Measurements from ENCODE around the gene QSOX1. TPM values are rescaled to one million over a fixed set of nuclear protein-coding genes. Genes with fewer than 3 reads are reported as not detected.
A peak's percentile ranks its signal among the peaks of the same experiment; 100 is the strongest.

Gene QSOX1
- total RNA-seq, 1 donor from 2014 or later, result 156 TPM

DNA sequence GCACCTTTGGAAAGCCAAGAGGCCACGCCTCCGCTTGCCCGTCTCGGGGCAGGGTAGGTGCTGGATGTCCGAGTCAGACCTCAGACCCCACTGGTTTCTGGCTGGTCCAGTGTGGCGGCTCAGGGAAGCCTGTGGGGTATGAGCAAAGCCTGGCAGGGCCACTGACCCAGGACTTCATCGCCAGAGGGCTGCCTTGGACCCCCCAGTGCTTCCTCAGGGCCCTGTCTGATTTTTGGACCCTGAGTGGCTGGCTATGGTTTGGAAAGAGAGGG is 95.8 kb downstream of the QSOX1 start:
- Histone ChIP-seq H3K4me3 (ENCODE audit: insufficient read depth, low read depth, low read length) (no peak overlapping the region), H3K4me2 (ENCODE audit: low read length) (no peak overlapping the region), H3K36me3 (ENCODE audit: insufficient read depth, low read length) (no peaks in the 10 kb centered on the region), H3K9ac (ENCODE audit: low read length) (no peak overlapping the region), H3K79me2 (ENCODE audit: insufficient read depth, low read length) (no peaks in the 10 kb centered on the region), H3K4me1 (ENCODE audit: insufficient read depth, low read length) (peaks cover 2% of the 10 kb centered on the region), H3K27me3 (ENCODE audit: insufficient read depth, low read length) (no peaks in the 10 kb centered on the region), H3K27ac (ENCODE audit: low read depth, low read length) (no peak overlapping the region), H2AFZ (ENCODE audit: low read depth, low read length) (no peak overlapping the region), H4K20me1 (ENCODE audit: insufficient read depth, low read length) (no peaks in the 10 kb centered on the region), H3K9me3 (ENCODE audit: insufficient read depth, low read depth, low read length) (no peaks in the 10 kb centered on the region)
- no peak for FAIRE-seq
- Mint-ChIP-seq H3K36me3 (ENCODE audit: low read depth, unreplicated experiment) (no peaks in the 10 kb centered on the region), H3K27ac (ENCODE audit: unreplicated experiment) (no peak overlapping the region), H3K9me3 (ENCODE audit: unreplicated experiment) (peaks cover 2% of the 10 kb centered on the region), H3K27me3 (ENCODE audit: low read depth, unreplicated experiment) (peaks cover 18% of the 10 kb centered on the region), H3K4me3 (ENCODE audit: unreplicated experiment) (no peak overlapping the region), H3K4me1 (ENCODE audit: low read depth, unreplicated experiment) (peaks cover 16% of the 10 kb centered on the region)
- no peak for TF ChIP-seq EZH2 (IDR thresholded peaks at IDR 0.05; ENCODE audit: insufficient read depth, low read length)
- DNase-seq (ENCODE audit: low read depth), result no peak

GRCh38 chr1:180250883-180251509 is 96.3 kb downstream of the QSOX1 start:
- H3K27me3 Mint-ChIP-seq (ENCODE audit: low read depth, unreplicated experiment), result peaks cover 16% of the 10 kb centered on the region
- FAIRE-seq (no peak), DNase-seq (ENCODE audit: low read depth) (no peak)
- no peak overlapping the region for H3K27ac Mint-ChIP-seq (ENCODE audit: unreplicated experiment)
- Histone ChIP-seq H2AFZ (ENCODE audit: low read depth, low read length) (no peak overlapping the region), H3K4me3 (ENCODE audit: insufficient read depth, low read depth, low read length) (no peak overlapping the region), H3K36me3 (ENCODE audit: insufficient read depth, low read length) (no peaks in the 10 kb centered on the region), H3K9me3 (ENCODE audit: insufficient read depth, low read depth, low read length) (no peaks in the 10 kb centered on the region), H3K4me1 (ENCODE audit: insufficient read depth, low read length) (peaks cover 2% of the 10 kb centered on the region), H3K27ac (ENCODE audit: low read depth, low read length) (no peak overlapping the region), H3K79me2 (ENCODE audit: insufficient read depth, low read length) (no peaks in the 10 kb centered on the region), H3K27me3 (ENCODE audit: insufficient read depth, low read length) (no peaks in the 10 kb centered on the region), H4K20me1 (ENCODE audit: insufficient read depth, low read length) (no peaks in the 10 kb centered on the region), H3K9ac (ENCODE audit: low read length) (no peak overlapping the region), H3K4me2 (ENCODE audit: low read length) (no peak overlapping the region)
- no peak overlapping the region for H3K4me3 Mint-ChIP-seq (ENCODE audit: unreplicated experiment)
- no peak for TF ChIP-seq EZH2 (IDR thresholded peaks at IDR 0.05; ENCODE audit: insufficient read depth, low read length)
- TF ChIP-seq, protein P1, sequence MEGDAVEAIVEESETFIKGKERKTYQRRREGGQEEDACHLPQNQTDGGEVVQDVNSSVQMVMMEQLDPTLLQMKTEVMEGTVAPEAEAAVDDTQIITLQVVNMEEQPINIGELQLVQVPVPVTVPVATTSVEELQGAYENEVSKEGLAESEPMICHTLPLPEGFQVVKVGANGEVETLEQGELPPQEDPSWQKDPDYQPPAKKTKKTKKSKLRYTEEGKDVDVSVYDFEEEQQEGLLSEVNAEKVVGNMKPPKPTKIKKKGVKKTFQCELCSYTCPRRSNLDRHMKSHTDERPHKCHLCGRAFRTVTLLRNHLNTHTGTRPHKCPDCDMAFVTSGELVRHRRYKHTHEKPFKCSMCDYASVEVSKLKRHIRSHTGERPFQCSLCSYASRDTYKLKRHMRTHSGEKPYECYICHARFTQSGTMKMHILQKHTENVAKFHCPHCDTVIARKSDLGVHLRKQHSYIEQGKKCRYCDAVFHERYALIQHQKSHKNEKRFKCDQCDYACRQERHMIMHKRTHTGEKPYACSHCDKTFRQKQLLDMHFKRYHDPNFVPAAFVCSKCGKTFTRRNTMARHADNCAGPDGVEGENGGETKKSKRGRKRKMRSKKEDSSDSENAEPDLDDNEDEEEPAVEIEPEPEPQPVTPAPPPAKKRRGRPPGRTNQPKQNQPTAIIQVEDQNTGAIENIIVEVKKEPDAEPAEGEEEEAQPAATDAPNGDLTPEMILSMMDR (IDR thresholded peaks at IDR 0.05; ENCODE audit: insufficient read depth, low read depth, low read length), result no peak
- peaks cover 20% of the 10 kb centered on the region for H3K4me1 Mint-ChIP-seq (ENCODE audit: low read depth, unreplicated experiment)
- H3K36me3 Mint-ChIP-seq (ENCODE audit: low read depth, unreplicated experiment), result no peaks in the 10 kb centered on the region
- peaks cover 2% of the 10 kb centered on the region for H3K9me3 Mint-ChIP-seq (ENCODE audit: unreplicated experiment)

- peak overlapping the region; percentile 53 for H3K27ac Mint-ChIP-seq (ENCODE audit: unreplicated experiment)
- no peak for TF ChIP-seq EZH2 (IDR thresholded peaks at IDR 0.05; ENCODE audit: insufficient read depth, low read length)
- TF ChIP-seq, protein P1 (IDR thresholded peaks at IDR 0.05; ENCODE audit: insufficient read depth, low read depth, low read length), result no peak
Measured at GRCh38 chr1:180251526-180252305, 97.0 kb downstream of the QSOX1 start.

More at GRCh38 chr1:180251526-180252305, 97.0 kb downstream of the QSOX1 start:
- H3K27ac ChIP-seq (ENCODE audit: low read depth, low read length), result no peak overlapping the region
- no peaks in the 10 kb centered on the region for H3K79me2 ChIP-seq (ENCODE audit: insufficient read depth, low read length)
- no peaks in the 10 kb centered on the region for H3K9me3 ChIP-seq (ENCODE audit: insufficient read depth, low read depth, low read length)
- no peaks in the 10 kb centered on the region for H4K20me1 ChIP-seq (ENCODE audit: insufficient read depth, low read length)
- H3K4me2 ChIP-seq (ENCODE audit: low read length), result no peak overlapping the region
- no peaks in the 10 kb centered on the region for H3K27me3 ChIP-seq (ENCODE audit: insufficient read depth, low read length)
- peaks cover 2% of the 10 kb centered on the region for H3K4me1 ChIP-seq (ENCODE audit: insufficient read depth, low read length)
- Mint-ChIP-seq H3K36me3 (ENCODE audit: low read depth, unreplicated experiment) (no peaks in the 10 kb centered on the region), H3K4me1 (ENCODE audit: low read depth, unreplicated experiment) (peaks cover 23% of the 10 kb centered on the region), H3K27me3 (ENCODE audit: low read depth, unreplicated experiment) (peaks cover 21% of the 10 kb centered on the region), H3K4me3 (ENCODE audit: unreplicated experiment) (no peak overlapping the region), H3K9me3 (ENCODE audit: unreplicated experiment) (peaks cover 2% of the 10 kb centered on the region)
- DNase-seq (ENCODE audit: low read depth) (no peak), FAIRE-seq (no peak)
- H2AFZ ChIP-seq (ENCODE audit: low read depth, low read length), result no peak overlapping the region
- no peak overlapping the region for H3K9ac ChIP-seq (ENCODE audit: low read length)
- no peak overlapping the region for H3K4me3 ChIP-seq (ENCODE audit: insufficient read depth, low read depth, low read length)
- H3K36me3 ChIP-seq (ENCODE audit: insufficient read depth, low read length), result no peaks in the 10 kb centered on the region

All from astrocyte (in vitro differentiated cells and primary cell).